SJCRH30 (cell line): Measurements from ENCODE around the gene MAP2K2. TPM values are rescaled to one million over a fixed set of nuclear protein-coding genes. Genes with fewer than 3 reads are reported as not detected.

Source experiments
- DNase-seq, 2 experiments: peaks; one replicate each; pipeline ENCODE4 v3.0.0-alpha.2; 2015 to 2020
- H3K27ac ChIP-seq: fragments of 250-450 bp; sonication (Bioruptor Pico); 2 replicates; pipeline ENCODE4 v1.5.1; 2020; ENCODE audit warnings: mild to moderate bottlenecking, moderate library complexity
- H3K27me3 ChIP-seq: fragments of 250-450 bp; sonication (Bioruptor Pico); 2 replicates; pipeline ENCODE4 v1.5.1; 2020; ENCODE audit warnings: mild to moderate bottlenecking, moderate library complexity
- H3K36me3 ChIP-seq: fragments of 250-450 bp; sonication (Bioruptor Pico); 2 replicates; pipeline ENCODE4 v1.5.1; 2020; ENCODE audit warnings: mild to moderate bottlenecking, moderate library complexity
- H3K4me1 ChIP-seq: fragments of 250-450 bp; sonication (Bioruptor Pico); 2 replicates; pipeline ENCODE4 v1.5.1; 2020; ENCODE audit warnings: mild to moderate bottlenecking, moderate library complexity
- H3K4me3 ChIP-seq: fragments of 250-450 bp; sonication (Bioruptor Pico); 2 replicates; pipeline ENCODE4 v1.5.1; 2020; ENCODE audit warnings: mild to moderate bottlenecking, moderate library complexity
- H3K9me3 ChIP-seq: fragments of 250-450 bp; sonication (Bioruptor Pico); replicated peaks from 2 replicates; pipeline ENCODE4 v1.5.1; 2020; ENCODE audit warnings: mild to moderate bottlenecking, moderate library complexity
- total RNA-seq: library from RNA; depleted of rRNA; stranded (reverse); fragments of >200 nt; shearing (Covaris generic); gene quantifications from 2 replicates; pipeline ENCODE4 v1.2.3, GENCODE V29; 2014

Gene MAP2K2
- total RNA-seq, 1 experiment from 2014 or later = 118 TPM

GRCh38 chr19:4083677-4084546 lies 40.0 kb downstream of the MAP2K2 start:
- DNase-seq = no peak
- H3K36me3 ChIP-seq = no peaks in the 10 kb centered on the region
- H3K4me1 ChIP-seq = no peaks in the 10 kb centered on the region
- H3K27ac ChIP-seq = no peak overlapping the region
- H3K27me3 ChIP-seq = no peaks in the 10 kb centered on the region
- no peaks in the 10 kb centered on the region for H3K9me3 ChIP-seq
- no peak overlapping the region for H3K4me3 ChIP-seq

- Histone ChIP-seq H3K4me1 (no peaks in the 10 kb centered on the region), H3K36me3 (no peaks in the 10 kb centered on the region), H3K27me3 (no peaks in the 10 kb centered on the region), H3K27ac (no peak overlapping the region), H3K9me3 (no peaks in the 10 kb centered on the region), H3K4me3 (no peak overlapping the region)
- no peak for DNase-seq
Measured at GRCh38 chr19:4082172-4082571, 41.8 kb downstream of the MAP2K2 start.

- no peaks in the 10 kb centered on the region for H3K9me3 ChIP-seq
- no peak for DNase-seq
- no peaks in the 10 kb centered on the region for H3K36me3 ChIP-seq
- H3K4me1 ChIP-seq = no peaks in the 10 kb centered on the region
- no peak overlapping the region for H3K27ac ChIP-seq
- H3K27me3 ChIP-seq = no peaks in the 10 kb centered on the region
- no peak overlapping the region for H3K4me3 ChIP-seq
Measured at GRCh38 chr19:4081441-4082129, 42.3 kb downstream of the MAP2K2 start.

GRCh38 chr19:4080473-4080872 lies 43.4 kb downstream of the MAP2K2 start:
- Histone ChIP-seq H3K27me3 (no peaks in the 10 kb centered on the region), H3K4me1 (no peaks in the 10 kb centered on the region), H3K9me3 (no peaks in the 10 kb centered on the region), H3K27ac (no peak overlapping the region), H3K36me3 (no peaks in the 10 kb centered on the region), H3K4me3 (no peak overlapping the region)
- no peak for DNase-seq

GRCh38 chr19:4077800-4078684 lies 45.9 kb downstream of the MAP2K2 start:
- H3K4me3 ChIP-seq = peak overlapping the region; percentile 49

GRCh38 chr19:4077007-4077374 lies 46.9 kb downstream of the MAP2K2 start:
- no peak for DNase-seq
- H3K27ac ChIP-seq = no peak overlapping the region
- H3K4me1 ChIP-seq = no peaks in the 10 kb centered on the region
- H3K9me3 ChIP-seq = no peaks in the 10 kb centered on the region
- no peak overlapping the region for H3K4me3 ChIP-seq
- no peaks in the 10 kb centered on the region for H3K27me3 ChIP-seq
- no peaks in the 10 kb centered on the region for H3K36me3 ChIP-seq

More at GRCh38 chr19:4077800-4078684, 45.9 kb downstream of the MAP2K2 start:
- Histone ChIP-seq H3K36me3 (no peaks in the 10 kb centered on the region), H3K4me1 (no peaks in the 10 kb centered on the region), H3K27me3 (no peaks in the 10 kb centered on the region), H3K27ac (0 out of 2 replicates have a peak overlapping the region, but pooled peaks have one; percentile 14), H3K9me3 (no peaks in the 10 kb centered on the region)
- DNase-seq = peak; percentile 44 to 56

GRCh38 chr19:4075373-4075772 lies 48.5 kb downstream of the MAP2K2 start:
- H3K36me3 ChIP-seq = no peaks in the 10 kb centered on the region
- no peaks in the 10 kb centered on the region for H3K4me1 ChIP-seq
- no peaks in the 10 kb centered on the region for H3K27me3 ChIP-seq
- DNase-seq = no peak
- no peak overlapping the region for H3K4me3 ChIP-seq
- no peak overlapping the region for H3K27ac ChIP-seq
- no peaks in the 10 kb centered on the region for H3K9me3 ChIP-seq

GRCh38 chr19:4071610-4072009 lies 52.3 kb downstream of the MAP2K2 start:
- Histone ChIP-seq H3K36me3 (no peaks in the 10 kb centered on the region), H3K27me3 (peaks cover 8% of the 10 kb centered on the region; the same call in 1 of the 2 replicates), H3K4me3 (no peak overlapping the region), H3K9me3 (no peaks in the 10 kb centered on the region), H3K4me1 (peaks cover 4% of the 10 kb centered on the region; the same call in 1 of the 2 replicates), H3K27ac (no peak overlapping the region)
- no peak for DNase-seq

GRCh38 chr19:4069331-4069959 lies 54.5 kb downstream of the MAP2K2 start:
- H3K4me1 ChIP-seq = peaks cover 4% of the 10 kb centered on the region; the same call in 1 of the 2 replicates
- H3K27me3 ChIP-seq = peaks cover 8% of the 10 kb centered on the region; the same call in 1 of the 2 replicates
- DNase-seq = no peak
- H3K4me3 ChIP-seq = no peak overlapping the region
- H3K27ac ChIP-seq = no peak overlapping the region
- H3K9me3 ChIP-seq = no peaks in the 10 kb centered on the region
- no peaks in the 10 kb centered on the region for H3K36me3 ChIP-seq

- no peak for DNase-seq
- Histone ChIP-seq H3K9me3 (no peaks in the 10 kb centered on the region), H3K27ac (no peak overlapping the region), H3K4me3 (peak overlapping the region; percentile 88), H3K4me1 (peaks cover 4% of the 10 kb centered on the region; the same call in 1 of the 2 replicates), H3K36me3 (no peaks in the 10 kb centered on the region), H3K27me3 (peaks cover 8% of the 10 kb centered on the region; the same call in 1 of the 2 replicates)
Measured at GRCh38 chr19:4068047-4068966, 55.6 kb downstream of the MAP2K2 start.

GRCh38 chr19:4067396-4068046 lies 56.4 kb downstream of the MAP2K2 start:
- DNase-seq = peak in 1 of 2 experiments; percentile 37
- H3K27ac ChIP-seq = no peak overlapping the region
- H3K4me3 ChIP-seq = peak overlapping the region; percentile 88
- H3K4me1 ChIP-seq = peaks cover 4% of the 10 kb centered on the region; the same call in 1 of the 2 replicates
- H3K36me3 ChIP-seq = no peaks in the 10 kb centered on the region; the same call in 1 of the 2 replicates
- no peaks in the 10 kb centered on the region for H3K9me3 ChIP-seq
- peaks cover 8% of the 10 kb centered on the region; the same call in 1 of the 2 replicates for H3K27me3 ChIP-seq

GRCh38 chr19:4066682-4067395 lies 57.1 kb downstream of the MAP2K2 start, which contains the start of gene ZBTB7A:
Gene ZBTB7A, minus strand, starts transcription at chr19:4066899. Its CDS starts 11,667 bp downstream, at chr19:4055232.
- H3K27me3 ChIP-seq = peaks cover 8% of the 10 kb centered on the region; the same call in 1 of the 2 replicates
- peak; percentile 80 to 86 for DNase-seq
- no peaks in the 10 kb centered on the region for H3K9me3 ChIP-seq
- H3K36me3 ChIP-seq = peaks cover 2% of the 10 kb centered on the region; the same call in 1 of the 2 replicates
- peaks cover 4% of the 10 kb centered on the region; the same call in 1 of the 2 replicates for H3K4me1 ChIP-seq
- H3K4me3 ChIP-seq = peak within 1 kb of the TSS; percentile 88
- H3K27ac ChIP-seq = peak within 1 kb of the TSS; percentile 40; the same call in 1 of the 2 replicates
